ENCODE measurements around the gene TNFRSF14. TPM values are rescaled to one million over a fixed set of nuclear protein-coding genes. Genes with fewer than 3 reads are reported as not detected.
"Not testable (repeated sequence)": the region's sequence is repeated elsewhere in the genome, so short reads cannot be mapped to it uniquely, and the experiment has no call there.

The TNFRSF14 gene
- polyA plus RNA-seq, 10 donors, result 11.5 to 22.6 (median 13.8) TPM

GRCh38 chr1:2566101-2567045 lies 10.2 kb downstream of the TNFRSF14 start:
- no peak for DNase-seq

GRCh38 chr1:2567083-2567679 lies 11.0 kb downstream of the TNFRSF14 start:
- no peak for DNase-seq

DNA sequence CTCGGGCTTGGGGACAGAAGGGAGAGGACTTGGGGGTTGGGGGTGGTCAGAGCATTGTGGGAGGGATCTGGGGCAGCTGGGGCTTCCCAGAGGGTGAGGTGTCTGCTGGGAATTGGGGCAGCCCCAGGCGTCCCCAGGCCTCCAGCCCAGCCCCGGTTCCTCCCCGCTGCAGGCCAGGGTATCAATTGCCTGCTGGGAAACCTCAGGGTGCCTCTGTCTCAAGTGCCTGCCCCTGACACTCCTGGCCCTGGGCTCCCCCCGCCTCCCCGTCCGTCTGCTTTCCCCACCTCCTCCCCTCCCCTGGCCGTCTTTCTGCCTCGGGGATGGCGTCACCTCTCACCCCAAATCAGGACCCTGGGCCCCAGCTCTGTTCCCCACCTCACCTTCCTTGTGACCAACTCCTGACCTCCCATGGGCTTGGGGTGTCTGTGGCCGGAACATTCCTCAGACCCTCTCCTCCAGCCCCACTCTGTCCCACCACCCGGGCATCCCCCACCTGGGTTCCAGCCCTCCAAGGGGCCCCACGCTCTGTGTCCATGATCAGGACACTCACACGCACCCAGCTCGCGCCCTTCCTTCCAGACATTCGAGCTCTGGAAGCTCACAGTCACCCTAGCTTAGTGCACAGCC lies 12.1 kb downstream of the TNFRSF14 start:
- DNase-seq, result not testable (repeated sequence)

GRCh38 chr1:2569060-2569459 lies 12.9 kb downstream of the TNFRSF14 start:
- DNase-seq, result no peak

DNA sequence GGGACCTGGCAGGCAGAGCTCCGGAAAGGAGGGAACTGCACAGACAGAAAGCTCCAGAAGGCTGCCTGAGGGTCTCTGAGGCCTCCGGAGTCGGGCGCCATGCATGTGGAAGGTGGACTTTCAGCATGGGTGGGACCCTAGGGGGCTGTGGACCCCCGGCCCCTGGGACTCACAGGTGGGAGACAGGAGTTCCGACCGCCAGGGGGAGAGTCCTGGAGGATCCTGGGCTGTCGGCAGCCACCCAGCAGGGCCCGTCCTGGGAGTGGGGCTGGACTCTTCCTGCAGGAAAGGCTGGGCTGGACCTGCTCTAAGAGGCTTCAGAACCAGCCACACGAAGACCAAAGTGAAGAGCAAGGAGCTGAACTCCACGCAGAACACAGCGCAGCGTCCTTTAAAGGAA lies 13.5 kb downstream of the TNFRSF14 start:
- DNase-seq, result not testable (repeated sequence)

DNA sequence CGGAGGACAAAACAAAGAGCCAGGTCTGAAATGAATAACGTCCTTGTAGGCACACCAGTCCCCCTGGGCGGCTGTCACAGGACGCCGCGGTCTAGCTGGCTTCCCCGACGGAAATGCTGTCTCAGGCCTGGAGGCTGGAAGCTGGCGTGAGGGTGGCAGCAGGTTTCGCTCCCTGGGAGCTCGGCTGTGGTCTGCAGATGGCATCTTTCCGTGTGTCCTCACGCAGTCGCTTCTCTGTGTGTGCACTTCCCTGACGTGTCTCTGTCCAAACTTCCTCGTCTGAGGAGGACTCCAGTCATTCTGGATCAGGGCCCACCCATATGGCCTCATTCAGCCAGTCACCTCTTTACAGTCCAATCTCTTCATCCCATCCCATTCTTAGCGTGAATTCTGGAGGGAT lies 14.2 kb downstream of the TNFRSF14 start:
- DNase-seq, result no peak

DNA sequence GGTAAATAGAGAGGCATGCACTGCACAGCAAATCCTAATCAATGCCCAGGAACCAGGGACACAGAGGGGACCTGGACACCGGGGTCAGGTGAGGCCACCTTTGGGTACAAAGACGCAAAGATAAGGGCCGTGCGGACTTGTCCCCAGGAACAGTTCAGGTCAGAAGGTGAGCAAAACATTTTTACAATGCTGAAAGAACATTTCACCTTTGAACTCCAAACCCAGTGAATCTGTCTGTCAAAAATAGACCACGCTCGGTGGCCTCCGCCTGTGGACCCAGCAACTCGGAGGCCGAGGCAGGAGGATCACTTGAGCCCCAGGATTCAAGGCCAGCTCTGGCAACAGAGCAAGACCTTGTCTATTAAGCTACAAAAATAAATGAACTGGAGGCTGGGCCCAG lies 15.2 kb downstream of the TNFRSF14 start:
- DNase-seq, result no peak

DNA sequence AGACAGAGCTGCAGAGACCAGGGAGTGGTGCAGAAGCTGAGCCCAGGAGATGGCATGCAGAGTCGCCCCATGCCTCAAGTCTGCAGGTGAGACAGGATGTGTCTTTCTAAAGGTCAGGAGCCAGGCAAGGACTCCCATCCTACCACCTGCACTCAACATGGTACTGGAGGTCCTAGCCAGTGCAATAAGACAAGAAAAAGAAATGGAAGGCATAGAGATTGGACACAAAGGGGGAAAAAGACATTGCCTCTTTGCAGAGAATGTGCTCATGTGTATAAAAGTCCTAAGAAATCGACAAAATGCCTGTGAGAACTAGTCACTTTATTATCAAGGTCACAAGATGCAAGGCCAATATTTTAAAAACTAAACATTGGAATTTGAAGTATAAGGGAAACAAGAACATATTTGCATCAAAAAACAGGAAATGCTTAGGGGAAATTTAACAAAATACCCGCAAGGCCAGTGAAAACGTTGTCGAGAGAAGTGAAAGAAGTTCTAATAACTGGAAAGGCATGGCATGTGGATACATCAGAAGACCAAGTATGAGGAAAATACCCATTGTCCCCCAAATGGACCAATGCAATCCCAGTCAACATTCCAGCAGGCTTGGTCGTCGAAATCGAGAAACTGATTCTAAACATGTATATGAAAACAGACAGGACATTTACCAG lies 17.2 kb downstream of the TNFRSF14 start:
- DNase-seq, result no peak

DNA sequence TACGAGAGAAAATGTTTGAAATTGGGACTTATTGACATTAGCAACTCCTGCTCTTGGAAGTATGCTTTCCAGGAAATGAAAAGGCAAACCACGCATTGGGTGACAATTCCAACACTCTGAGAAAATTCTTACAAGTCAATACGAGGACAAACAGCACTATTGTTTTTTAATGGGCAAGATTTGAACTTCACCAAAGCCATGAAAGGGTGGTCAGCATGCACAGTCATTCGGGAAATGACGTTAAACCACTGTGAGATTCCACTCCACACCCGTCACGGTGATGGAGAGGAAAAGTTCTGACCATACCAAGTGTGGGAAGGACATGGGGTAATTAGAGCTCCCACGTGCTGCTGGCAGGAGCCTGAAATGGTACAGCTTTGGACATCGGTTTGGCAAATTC lies 18.2 kb downstream of the TNFRSF14 start:
- no peak for DNase-seq

GRCh38 chr1:2575801-2576663 lies 19.9 kb downstream of the TNFRSF14 start:
- no peak for DNase-seq

- not testable (repeated sequence) for DNase-seq
Measured at GRCh38 chr1:2577565-2578075, 21.4 kb downstream of the TNFRSF14 start.

DNA sequence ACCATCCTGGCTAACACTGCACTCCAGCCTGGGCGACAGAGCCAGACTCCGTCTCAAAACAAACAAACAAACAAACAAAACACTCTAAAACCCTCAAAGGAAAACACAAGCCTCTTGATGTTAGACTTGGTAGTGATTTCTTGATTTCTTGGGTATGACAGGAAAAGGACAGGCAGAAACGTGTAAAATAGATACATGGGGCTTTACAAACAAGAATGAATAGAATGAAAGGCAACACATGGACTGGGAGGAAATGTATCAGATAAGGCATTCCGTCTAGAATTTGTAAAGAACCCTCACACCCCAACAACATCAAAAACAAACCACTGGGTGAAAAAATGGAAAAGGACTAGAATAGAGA lies 22.6 kb downstream of the TNFRSF14 start:
- no peak for DNase-seq

- no peak for DNase-seq
Measured at GRCh38 chr1:2580691-2581090, 24.5 kb downstream of the TNFRSF14 start.

DNA sequence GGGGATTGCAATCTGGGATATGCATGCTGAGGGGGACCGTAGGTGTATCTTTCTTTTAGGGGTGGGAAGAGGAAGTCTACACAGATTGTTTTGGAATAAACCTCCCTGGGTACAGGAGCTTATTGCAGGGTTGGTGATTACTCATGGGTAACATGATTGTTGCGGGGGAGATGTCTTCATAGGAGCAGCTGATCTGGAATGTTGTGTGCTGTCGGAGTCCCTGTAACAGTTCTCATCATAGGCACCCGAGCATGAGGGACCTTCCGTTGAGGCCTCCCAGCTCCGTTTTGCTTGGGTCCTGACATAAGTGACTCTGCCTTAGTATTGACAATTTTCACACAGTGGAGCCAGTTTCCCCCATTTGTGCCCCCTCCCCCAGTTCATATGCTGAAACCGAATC lies 26.2 kb downstream of the TNFRSF14 start:
- DNase-seq, result no peak

DNA sequence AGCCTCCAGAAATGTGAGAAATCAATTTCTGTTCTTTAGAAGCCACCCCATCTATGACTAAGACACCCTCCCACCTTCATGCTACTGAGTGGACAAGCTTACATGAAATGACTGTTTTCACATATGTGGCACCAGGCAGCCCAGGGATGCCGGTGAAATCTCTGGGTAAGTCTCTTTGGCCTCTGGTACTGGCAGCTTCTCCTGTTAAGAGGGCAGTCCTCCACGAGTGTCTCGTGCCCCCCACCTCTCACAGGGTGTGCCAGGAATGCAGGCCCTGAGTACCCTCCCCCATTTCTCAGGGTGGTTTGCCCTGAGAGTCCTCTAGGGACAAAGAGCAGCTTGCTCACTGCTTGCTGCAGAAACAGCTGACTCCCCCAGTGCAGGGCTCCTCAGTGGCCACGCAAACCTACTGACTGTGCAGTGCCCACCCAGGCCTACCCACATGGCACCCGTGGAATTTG lies 27.2 kb downstream of the TNFRSF14 start:
- DNase-seq, result no peak

- no peak for DNase-seq
Measured at GRCh38 chr1:2583871-2584351, 27.7 kb downstream of the TNFRSF14 start.

DNA sequence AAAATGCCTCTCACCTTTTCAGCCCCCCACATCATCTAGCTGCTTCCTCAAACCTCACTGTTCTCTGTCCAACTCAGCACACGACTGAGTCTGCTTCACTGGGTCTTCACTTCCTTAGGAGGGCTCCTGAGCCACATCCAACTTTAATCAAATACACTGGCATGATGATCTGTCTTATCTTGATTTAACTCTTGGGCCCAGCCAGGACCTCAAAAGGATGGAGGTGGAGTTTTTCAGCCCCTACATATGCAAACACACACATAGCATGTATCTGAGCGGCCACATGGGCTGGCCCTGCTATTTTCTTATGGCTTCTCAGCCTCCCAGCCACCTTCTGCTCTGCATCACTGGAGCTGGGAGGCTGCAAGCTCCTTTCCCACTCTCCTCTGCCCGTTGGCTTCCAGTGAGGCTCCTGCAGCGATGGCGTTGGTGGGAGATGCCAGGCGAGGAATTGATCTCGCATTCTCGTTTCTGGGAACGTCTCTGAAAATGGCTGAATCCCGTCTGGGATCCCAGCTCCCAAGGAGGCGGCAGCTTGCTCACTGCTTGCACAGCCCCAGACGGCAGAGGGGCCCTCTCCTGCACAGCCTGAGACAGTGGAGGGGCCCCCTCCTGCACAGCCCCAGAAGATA lies 28.6 kb downstream of the TNFRSF14 start:
- DNase-seq, result no peak

DNA sequence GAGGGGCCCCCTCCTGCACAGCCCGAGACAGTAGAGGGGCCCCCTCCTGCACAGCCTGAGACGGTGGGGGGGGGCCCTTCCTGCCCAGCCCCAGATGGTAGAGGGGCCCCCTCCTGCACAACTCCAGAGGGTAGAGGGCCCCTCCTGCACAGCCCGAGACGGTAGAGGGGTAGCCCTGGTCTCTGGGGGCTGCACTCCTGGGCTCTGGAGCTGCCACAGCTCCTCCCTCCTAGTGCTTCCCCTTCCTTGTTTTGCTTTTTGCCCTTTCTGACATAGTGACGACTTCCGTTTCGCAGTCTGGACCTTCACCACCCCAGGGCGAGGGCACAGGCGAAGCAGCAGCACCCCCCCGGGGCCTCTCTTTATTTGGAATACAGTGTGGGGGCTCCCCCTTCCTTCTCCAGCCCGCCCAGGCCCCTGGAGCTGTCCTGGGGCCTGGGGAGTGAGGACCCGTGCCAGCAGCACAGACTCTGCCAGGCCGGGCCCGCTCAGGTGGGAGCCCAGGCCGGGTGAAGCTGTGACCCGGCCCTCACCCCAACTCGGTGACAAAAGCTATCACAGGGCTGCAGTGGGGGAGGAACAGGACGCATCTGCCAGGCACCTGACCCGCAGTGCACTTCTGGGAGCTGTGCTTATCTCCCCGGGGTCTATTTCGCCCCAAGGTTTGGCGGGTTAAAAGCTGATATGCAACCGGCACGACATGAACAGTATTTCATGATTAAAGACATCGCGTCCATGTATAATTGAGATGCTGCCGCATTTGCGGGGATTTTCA lies 29.3 kb downstream of the TNFRSF14 start:
- peak; percentile 28 to 80 (median 53) for DNase-seq

Measured in muscle of back (tissue), 11 donors.